Right atrium auricular region (tissue), 2 donors: ENCODE results near the gene PPIP5K2. TPM values are rescaled to one million over a fixed set of nuclear protein-coding genes. Genes with fewer than 3 reads are reported as not detected.
"Not testable (repeated sequence)": the region's sequence is repeated elsewhere in the genome, so short reads cannot be mapped to it uniquely, and the experiment has no call there.

Experiments used
- DNase-seq: peaks from one replicate; pipeline ENCODE4 v3.0.0-alpha.2; 2019; ENCODE audit warnings: low spot score
- H3K27ac ChIP-seq, 2 donors: fragments of 200-600 bp; sonication (generic); 1 replicate in 1 of 2; 2 replicates in 1 of 2; pipeline ENCODE4 v1.5.1; 2016 to 2019
- H3K27me3 ChIP-seq, 2 donors: fragments of 200-600 bp; sonication (generic); one replicate each; pipeline versions ENCODE4 v1.5.1 to v1.6.0; 2017 to 2019
- H3K36me3 ChIP-seq: fragments of 200-600 bp; sonication (generic); one replicate; pipeline ENCODE4 v1.5.1; 2016
- H3K4me1 ChIP-seq, 2 donors: fragments of 200-600 bp; sonication (generic); one replicate each; pipeline versions ENCODE4 v1.5.1 to v1.6.0; 2017 to 2019
- H3K4me3 ChIP-seq, 2 donors: fragments of 200-600 bp; sonication (generic); 1 replicate in 1 of 2; 2 replicates in 1 of 2; pipeline ENCODE4 v1.5.1; 2017 to 2019; ENCODE audit warnings: mild to moderate bottlenecking in 1 of 2, moderate library complexity in 1 of 2
- H3K9me3 ChIP-seq, 2 donors: fragments of 200-600 bp; sonication (generic); one replicate each; pipeline ENCODE4 v1.5.1; 2019
- CTCF ChIP-seq, 2 donors: fragments of 200-600 bp; sonication (generic); IDR thresholded peaks; one replicate each; pipeline ENCODE4 v1.5.1; 2019; ENCODE audit warnings: antibody characterized with exemption in 2 of 2
- total RNA-seq, 2 donors: library from RNA; depleted of rRNA; stranded (reverse); fragments of >200 nt; gene quantifications; one replicate each; pipeline ENCODE4 v1.1.0, GENCODE V29; 2016

PPIP5K2 gene
- 10 to 100 TPM; 17.9 to 37.5 TPM for total RNA-seq

GRCh38 chr5:103119765-103120606 lies at the start of gene PPIP5K2, which contains the start of gene GIN1:
Gene PPIP5K2 (plus strand): TSS chr5:103120301. CDS start chr5:103129590, 9,289 bp downstream.
Gene GIN1 (minus strand): TSS chr5:103120138. CDS start chr5:103108707, 11,431 bp downstream.
- no peaks in the 10 kb centered on the region for H3K27me3 ChIP-seq
- no peaks in the 10 kb centered on the region for H3K9me3 ChIP-seq
- H3K27ac ChIP-seq: peak within 1 kb of the TSS; percentile 91 to 94
- DNase-seq: peak; percentile 97
- no peaks in the 10 kb centered on the region for H3K36me3 ChIP-seq
- H3K4me1 ChIP-seq: peaks cover 0 to 19% of the 10 kb centered on the region in 2 donors
- peak within 1 kb of the TSS; percentile 78 to 92 for H3K4me3 ChIP-seq
- TF ChIP-seq CTCF (IDR thresholded peaks at IDR 0.05): no peak

DNA sequence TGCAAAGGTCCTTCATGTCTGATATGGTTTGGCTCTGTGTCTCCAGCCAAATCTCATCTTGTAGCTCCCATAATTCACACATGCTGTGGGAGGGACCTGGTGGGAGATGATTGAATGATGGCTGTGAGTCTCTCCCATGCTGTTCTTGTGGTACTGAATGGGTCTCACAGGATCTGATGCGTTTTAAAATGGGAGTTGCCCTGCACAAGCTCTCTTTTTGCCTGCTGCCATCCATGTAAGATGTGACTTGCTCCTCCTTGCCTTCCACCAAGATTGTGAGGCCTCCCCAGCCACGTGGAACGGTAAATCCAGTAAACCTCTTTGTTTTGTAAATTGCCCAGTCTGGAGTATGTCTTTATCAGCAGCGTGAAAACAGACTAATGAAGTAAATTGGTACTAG lies 46.6 kb upstream of the PPIP5K2 start:
- H3K27me3 ChIP-seq: not testable (repeated sequence)
- H3K9me3 ChIP-seq: peaks cover 0 to 19% of the 10 kb centered on the region in 2 donors

GRCh38 chr5:103075442-103075841 lies 44.7 kb upstream of the PPIP5K2 start:
- no peak for TF ChIP-seq CTCF (IDR thresholded peaks at IDR 0.05)
- Histone ChIP-seq H3K4me3 (no peak overlapping the region), H3K36me3 (no peaks in the 10 kb centered on the region), H3K27me3 (no peaks in the 10 kb centered on the region), H3K27ac (no peak overlapping the region), H3K4me1 (no peaks in the 10 kb centered on the region), H3K9me3 (peaks cover 0 to 35% of the 10 kb centered on the region in 2 donors)
- DNase-seq: no peak

More for the DNA sequence above, 46.6 kb upstream of the PPIP5K2 start:
- H3K4me1 ChIP-seq, H3K4me3 ChIP-seq, H3K27ac ChIP-seq, DNase-seq, H3K36me3 ChIP-seq: not testable (repeated sequence)

DNA sequence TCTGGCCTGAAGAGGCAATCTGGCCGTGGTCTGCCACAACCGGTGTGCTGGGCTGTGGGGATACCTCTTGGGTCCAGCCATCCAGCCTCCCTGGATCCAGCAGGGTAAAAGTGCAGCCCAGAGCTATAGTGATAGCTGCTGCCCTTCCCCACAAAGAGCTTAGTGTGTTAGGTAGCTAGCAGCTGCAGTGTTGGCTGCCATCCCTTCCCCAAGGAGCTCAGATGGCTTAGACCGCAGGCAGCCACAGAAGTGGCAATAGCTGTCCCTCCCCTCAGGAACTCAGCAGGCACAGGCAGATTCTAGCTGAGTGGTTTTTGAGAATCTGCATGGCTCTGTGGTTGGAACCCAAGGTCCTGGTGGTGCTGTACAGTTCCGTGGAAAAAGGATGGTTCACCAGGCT lies 40.3 kb upstream of the PPIP5K2 start:
- no peak for DNase-seq
- H3K27ac ChIP-seq: no peak overlapping the region
- no peak for TF ChIP-seq CTCF (IDR thresholded peaks at IDR 0.05)
- H3K9me3 ChIP-seq: peaks cover 0 to 65% of the 10 kb centered on the region in 2 donors
- H3K4me3 ChIP-seq: no peak overlapping the region
- H3K36me3 ChIP-seq: no peaks in the 10 kb centered on the region
- H3K27me3 ChIP-seq: no peaks in the 10 kb centered on the region
- no peaks in the 10 kb centered on the region for H3K4me1 ChIP-seq

GRCh38 chr5:103086547-103086946 lies 33.6 kb upstream of the PPIP5K2 start:
- TF ChIP-seq CTCF (IDR thresholded peaks at IDR 0.05): no peak
- Histone ChIP-seq H3K27me3 (no peaks in the 10 kb centered on the region), H3K4me3 (no peak overlapping the region), H3K27ac (no peak overlapping the region), H3K9me3 (peaks cover 0 to 27% of the 10 kb centered on the region in 2 donors), H3K4me1 (no peaks in the 10 kb centered on the region), H3K36me3 (peaks cover 29% of the 10 kb centered on the region)
- no peak for DNase-seq

DNA sequence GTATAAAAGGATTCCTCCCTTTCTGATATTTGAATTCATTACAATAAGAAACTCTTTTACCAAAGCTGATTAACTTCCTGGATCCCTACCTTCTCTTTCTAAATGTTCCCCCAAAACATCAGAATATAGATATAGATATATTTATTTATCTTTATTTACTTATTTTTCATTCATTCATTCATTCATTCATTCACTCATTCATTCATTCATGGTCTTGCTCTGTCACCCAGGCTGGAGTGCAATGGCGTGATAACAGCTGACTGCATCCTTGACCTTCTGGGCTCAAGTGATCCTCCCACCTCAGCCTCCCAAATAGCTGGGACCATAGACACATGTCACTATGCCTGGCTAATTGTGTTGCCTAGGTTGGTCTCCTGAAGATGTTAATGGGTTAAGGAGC lies 30.8 kb upstream of the PPIP5K2 start:
- Histone ChIP-seq H3K27me3 (no peaks in the 10 kb centered on the region), H3K36me3 (peaks cover 29% of the 10 kb centered on the region)

More for the DNA sequence above, 30.8 kb upstream of the PPIP5K2 start:
- no peak for TF ChIP-seq CTCF (IDR thresholded peaks at IDR 0.05)
- no peak for DNase-seq
- Histone ChIP-seq H3K27ac (no peak overlapping the region), H3K9me3 (peaks cover 0 to 10% of the 10 kb centered on the region in 2 donors), H3K4me1 (peaks cover 0 to 5% of the 10 kb centered on the region in 2 donors), H3K4me3 (no peak overlapping the region)
